SIG-M5 treated with dmso at 0.1 percent for 504 hours (cell line): ENCODE measurements around the gene ATP2C2.
"Not testable (repeated sequence)": the region's sequence is repeated elsewhere in the genome, so short reads cannot be mapped to it uniquely, and the experiment has no call there.

Experiments
- DNase-seq: peaks from one replicate; lab custom pipeline; 2025; ENCODE audit not compliant: unreplicated experiment; lab: John Stamatoyannopoulos, UW

Gene ATP2C2

GRCh38 chr16:84368308-84368996, at the start of gene ATP2C2:
TSS of gene ATP2C2 (plus strand) at chr16:84368538. CDS start at chr16:84368616, 78 bp downstream.
- DNase-seq, result no peak

- DNase-seq, result no peak
Observed at GRCh38 chr16:84319146-84319760, 49.1 kb upstream of the ATP2C2 start.

GRCh38 chr16:84320511-84320910, 47.8 kb upstream of the ATP2C2 start:
- no peak for DNase-seq

- DNase-seq, result no peak
Observed at GRCh38 chr16:84321932-84322331, 46.4 kb upstream of the ATP2C2 start.

GRCh38 chr16:84322749-84323148, 45.6 kb upstream of the ATP2C2 start:
- DNase-seq, result no peak

GRCh38 chr16:84323606-84324005, 44.7 kb upstream of the ATP2C2 start:
- DNase-seq, result peak; percentile 7

- no peak for DNase-seq
Observed at GRCh38 chr16:84324434-84325262, 43.7 kb upstream of the ATP2C2 start.

GRCh38 chr16:84326545-84326944, 41.8 kb upstream of the ATP2C2 start:
- no peak for DNase-seq

GRCh38 chr16:84327926-84328505, 40.3 kb upstream of the ATP2C2 start:
- DNase-seq, result no peak

- DNase-seq, result no peak
Observed at GRCh38 chr16:84329016-84329415, 39.3 kb upstream of the ATP2C2 start.

- no peak for DNase-seq
Observed at GRCh38 chr16:84329843-84330684, 38.3 kb upstream of the ATP2C2 start.

GRCh38 chr16:84330685-84331050, 37.7 kb upstream of the ATP2C2 start:
- DNase-seq, result no peak

- DNase-seq, result no peak
Observed at GRCh38 chr16:84331998-84332780, 36.1 kb upstream of the ATP2C2 start.

GRCh38 chr16:84332975-84333684, 35.2 kb upstream of the ATP2C2 start:
- DNase-seq, result peak; percentile 48

- DNase-seq, result no peak
Observed at GRCh38 chr16:84334058-84334457, 34.3 kb upstream of the ATP2C2 start.

- no peak for DNase-seq
Observed at GRCh38 chr16:84334482-84334881, 33.9 kb upstream of the ATP2C2 start.

- DNase-seq, result not testable (repeated sequence)
Observed at GRCh38 chr16:84337236-84337635, 31.1 kb upstream of the ATP2C2 start.

GRCh38 chr16:84339311-84339710, 29.0 kb upstream of the ATP2C2 start:
- DNase-seq, result no peak

GRCh38 chr16:84339766-84340165, 28.6 kb upstream of the ATP2C2 start:
- DNase-seq, result no peak
